GM19025 (cell line): Measurements from ENCODE around the gene PIP4K2A.

Experiments
- ATAC-seq: cut with Tn5 transposase; IDR thresholded peaks from one replicate; pipeline ENCODE4 v1.9.1; 2021; ENCODE audit warnings: mild to moderate bottlenecking, low read depth, moderate library complexity; ENCODE audit not compliant: unreplicated experiment

The PIP4K2A gene

DNA sequence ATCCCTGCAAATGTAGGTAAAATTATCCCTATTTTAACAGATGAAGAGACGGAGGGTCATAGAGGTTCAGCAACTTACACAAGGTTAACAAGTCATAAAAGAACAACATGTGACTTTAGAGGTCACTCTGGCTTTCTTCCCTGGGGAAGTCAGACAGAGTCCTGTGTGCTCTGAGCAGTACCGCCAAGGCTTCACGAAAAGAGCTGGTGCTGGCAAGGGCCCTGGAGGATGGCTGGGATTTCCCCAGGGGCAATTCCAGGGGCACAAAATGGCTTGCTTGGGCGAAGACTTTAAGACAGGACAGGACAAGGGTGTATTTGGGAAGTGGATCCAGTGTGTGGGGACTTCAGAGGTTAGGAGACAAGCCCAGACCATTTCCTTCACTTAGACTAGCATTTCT, 144.1 kb downstream of the PIP4K2A start:
- ATAC-seq, result no peak

DNA sequence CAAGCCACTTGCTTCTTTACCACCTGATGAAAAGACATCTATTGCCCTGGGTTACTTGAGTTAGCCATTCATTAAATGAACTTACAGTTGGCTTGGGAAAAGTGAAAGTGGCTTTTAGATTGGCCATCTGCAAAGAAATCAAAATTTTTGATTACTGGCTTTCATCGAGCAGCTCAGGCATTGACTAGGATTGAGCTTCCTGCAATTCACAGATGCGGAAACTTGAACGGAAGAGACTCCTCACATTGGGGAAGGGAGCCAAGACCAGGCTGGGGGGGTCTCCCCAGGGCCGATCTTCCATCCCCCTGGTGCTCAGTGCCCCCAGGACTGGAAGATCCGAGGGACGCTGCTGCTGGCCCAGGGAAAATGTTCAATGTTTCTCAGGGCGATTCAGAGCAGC, 145.4 kb downstream of the PIP4K2A start:
- ATAC-seq, result no peak

DNA sequence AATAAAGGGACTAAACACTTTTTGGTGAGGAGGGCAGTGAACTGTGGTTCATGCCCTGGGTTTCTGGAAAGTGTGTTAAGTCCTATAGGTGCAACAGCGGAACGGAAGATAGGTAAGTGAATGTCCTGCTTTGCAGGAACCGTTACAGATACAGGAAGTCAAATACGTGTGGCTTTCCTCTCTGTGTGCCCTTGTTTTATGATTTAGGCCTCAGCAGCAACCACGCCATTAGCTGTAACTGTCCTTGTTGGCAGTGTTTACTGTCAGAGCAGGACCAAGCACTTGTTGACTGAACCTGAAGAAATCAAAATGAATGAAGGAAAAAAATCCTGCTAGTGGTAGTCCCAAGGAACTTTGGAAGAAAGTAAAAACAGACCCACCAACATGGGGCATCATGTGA, 150.3 kb downstream of the PIP4K2A start:
- ATAC-seq, result no peak

DNA sequence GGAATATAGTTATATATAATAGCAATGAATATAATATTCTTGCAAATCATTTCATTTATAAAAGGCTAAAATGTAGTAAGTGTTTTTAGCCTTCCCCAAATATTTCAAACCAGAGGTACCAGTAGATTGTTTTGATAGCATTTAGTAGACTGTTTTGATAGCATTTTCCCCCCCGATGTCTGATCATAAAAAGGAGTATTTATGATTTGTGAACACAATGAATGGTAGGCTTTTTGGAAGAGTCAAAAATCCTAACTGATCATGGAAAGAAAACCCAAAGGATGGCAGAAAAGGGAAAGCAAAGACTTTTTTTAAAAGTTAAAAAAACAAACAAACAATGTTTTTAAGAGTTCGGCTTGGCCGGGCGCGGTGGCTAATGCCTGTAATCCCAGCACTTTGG, 152.5 kb downstream of the PIP4K2A start:
- no peak for ATAC-seq

DNA sequence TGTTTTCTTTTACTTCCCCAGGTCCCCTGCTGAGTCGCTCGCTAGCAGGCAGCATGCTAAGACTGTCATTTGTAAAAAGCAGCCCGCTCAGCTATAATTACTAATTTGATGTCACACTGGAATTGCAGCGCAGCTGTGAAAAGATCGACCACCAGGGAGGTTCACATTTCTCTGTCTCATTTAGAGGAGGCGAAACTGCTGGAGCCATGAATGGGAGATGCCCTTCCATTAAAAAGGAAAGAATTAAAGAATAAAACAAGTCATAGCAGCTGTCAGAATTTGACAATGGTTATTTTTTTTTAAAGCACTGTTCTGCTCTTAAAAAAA, 153.5 kb downstream of the PIP4K2A start:
- ATAC-seq, result no peak

DNA sequence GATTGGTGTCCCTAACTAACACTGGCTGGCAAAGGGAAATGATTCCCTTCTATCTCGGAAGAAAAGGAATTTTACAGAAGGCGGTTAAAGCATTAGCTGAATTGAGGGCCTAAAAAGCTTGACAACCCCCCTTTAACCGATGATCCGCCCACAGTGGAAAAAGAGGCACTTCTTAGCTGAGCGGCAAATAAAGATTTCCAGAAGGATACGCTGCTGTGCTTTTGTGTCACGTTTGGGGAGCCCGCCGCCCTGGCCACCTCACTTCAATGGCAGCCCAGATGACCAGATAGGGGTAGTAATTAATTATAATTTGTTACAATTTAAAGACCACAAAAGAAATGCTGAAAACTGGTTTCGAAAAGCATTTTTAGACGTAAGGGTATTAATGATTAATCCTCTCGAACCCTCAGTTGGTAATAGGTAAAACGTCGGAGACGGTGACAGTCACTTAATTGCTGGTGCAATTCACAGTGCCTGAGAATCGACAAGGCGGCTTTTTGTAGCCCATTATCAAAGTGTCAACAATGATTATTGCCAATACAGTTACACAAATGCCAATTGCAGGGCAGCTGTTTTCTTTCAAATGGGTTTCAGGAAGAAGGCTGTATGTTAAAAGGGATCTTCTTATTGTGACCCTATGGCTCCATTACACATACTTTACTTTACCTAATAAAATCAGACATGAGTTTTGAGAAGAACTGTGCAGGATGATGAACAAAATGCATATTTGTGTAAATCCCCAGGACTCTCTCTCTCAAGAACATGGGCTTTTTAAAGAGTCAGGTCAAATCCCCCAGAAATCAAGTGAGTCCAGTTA, 154.1 kb downstream of the PIP4K2A start:
- ATAC-seq, result no peak

DNA sequence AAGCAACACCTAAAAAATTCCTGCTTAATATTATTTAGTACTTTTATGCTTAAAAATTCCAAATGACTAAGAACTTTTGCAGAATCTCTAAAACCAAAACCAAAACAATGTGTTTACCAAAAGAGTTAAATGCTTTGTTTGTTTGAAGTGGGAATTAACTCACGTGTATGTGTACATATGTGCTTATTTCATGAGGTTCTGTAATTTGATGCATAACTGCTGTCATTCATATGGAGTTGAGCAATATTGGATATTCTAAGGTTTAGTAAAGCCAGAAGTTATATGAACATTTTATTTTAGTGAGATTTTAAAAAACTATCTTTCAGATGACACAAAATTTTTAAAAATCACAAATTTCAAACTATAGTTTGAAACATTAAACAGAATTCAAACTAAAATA, 157.1 kb downstream of the PIP4K2A start:
- no peak for ATAC-seq

DNA sequence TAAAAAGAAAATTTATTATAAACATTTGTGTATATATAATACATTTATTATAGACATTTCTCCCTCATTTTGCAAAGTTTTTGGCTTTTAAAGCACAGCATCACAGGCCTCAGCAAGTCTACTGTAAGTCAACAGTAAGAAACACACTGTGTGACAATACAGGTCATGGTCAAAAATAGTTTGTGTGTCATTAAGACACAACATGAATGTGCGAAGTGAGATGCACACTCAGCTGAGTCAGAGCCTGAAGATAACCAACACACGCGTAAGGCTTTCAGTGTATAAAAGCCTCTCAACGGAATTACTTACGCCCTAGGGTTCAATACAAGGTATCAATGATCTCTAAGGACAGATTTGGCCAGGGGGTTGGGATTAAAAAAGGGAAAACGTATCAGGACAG, 157.6 kb downstream of the PIP4K2A start:
- ATAC-seq, result no peak

DNA sequence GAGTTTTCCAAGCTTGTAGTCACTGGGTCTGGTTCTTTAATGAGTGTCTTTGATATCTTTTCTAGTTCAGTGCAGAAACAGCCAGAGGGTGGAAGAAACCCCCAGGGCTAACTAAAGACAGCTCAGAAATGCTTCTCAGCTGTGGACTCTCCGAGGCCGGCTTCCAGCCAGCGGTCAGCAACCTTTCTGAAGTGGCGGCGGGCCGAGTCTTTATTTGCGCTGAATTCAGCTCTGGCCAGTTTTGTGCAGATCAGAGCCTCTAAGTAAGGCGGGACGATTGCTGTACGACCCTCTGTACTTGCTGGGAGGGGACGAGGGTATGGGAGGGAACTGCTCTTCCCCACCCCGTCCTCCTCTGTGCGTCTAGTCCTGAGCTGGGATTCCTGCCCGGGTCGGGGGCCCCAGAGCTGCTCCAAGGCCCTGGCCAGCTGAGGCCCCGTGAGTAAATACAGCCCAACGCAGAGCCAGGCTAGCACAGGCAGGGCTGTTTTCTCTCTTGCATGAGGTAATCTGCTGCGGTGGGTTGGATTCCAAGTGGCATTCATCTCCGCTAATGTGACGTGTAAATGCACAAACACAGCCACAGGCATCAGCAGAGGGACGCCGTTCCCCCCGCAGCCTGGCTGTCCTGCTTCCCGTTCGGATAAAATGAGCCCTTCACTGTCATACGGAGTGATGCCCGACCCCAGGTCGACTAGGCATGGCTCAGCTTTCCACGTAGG, 159.8 kb downstream of the PIP4K2A start:
- ATAC-seq, result no peak

DNA sequence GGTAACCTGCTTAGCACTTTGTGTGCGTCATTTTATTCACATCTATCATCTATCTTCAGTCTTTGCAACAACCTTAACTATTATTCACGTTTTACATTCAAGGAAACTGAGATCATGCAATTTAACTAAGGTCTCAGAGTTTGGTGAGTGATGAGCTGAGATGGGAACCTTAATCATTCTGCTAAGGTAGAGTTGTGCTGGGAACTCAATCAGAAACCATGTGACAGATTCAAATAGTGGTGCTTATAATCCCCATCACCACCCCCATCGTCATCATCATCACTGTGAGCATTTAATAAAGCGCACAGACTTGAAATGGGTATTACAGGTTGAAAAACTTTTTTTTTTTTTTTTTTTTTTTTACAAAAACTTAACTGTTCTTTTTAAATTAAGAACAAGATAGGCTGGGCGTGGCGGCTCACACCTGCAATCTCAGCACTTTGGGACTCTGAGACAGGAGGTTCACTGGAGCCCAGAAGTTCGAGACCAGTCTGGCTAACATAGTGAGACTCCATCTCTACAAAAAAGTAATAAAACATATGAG, 160.9 kb downstream of the PIP4K2A start:
- ATAC-seq, result no peak

DNA sequence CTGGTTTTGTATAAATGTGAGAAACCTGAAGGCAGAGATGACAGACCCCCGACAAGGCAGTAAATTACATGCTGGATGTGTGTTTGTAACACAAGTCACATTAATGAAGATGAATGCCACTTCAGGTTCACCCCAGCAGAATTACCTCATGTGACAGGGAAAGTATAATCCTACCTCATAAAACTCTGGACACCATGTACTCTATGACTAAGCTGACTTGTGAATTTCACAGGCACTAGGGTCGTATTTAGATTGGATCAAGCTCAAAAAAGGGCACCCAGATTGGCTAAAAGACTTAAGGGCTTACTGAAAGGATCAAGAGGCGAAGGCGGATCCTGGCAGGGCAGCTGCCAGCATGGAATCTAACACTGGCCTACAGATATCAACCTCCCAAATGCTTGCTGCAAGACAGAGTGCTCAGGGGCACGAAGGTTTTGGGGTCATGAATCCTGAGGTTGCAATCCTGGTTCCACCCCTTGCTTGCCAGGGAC, 161.4 kb downstream of the PIP4K2A start:
- no peak for ATAC-seq

DNA sequence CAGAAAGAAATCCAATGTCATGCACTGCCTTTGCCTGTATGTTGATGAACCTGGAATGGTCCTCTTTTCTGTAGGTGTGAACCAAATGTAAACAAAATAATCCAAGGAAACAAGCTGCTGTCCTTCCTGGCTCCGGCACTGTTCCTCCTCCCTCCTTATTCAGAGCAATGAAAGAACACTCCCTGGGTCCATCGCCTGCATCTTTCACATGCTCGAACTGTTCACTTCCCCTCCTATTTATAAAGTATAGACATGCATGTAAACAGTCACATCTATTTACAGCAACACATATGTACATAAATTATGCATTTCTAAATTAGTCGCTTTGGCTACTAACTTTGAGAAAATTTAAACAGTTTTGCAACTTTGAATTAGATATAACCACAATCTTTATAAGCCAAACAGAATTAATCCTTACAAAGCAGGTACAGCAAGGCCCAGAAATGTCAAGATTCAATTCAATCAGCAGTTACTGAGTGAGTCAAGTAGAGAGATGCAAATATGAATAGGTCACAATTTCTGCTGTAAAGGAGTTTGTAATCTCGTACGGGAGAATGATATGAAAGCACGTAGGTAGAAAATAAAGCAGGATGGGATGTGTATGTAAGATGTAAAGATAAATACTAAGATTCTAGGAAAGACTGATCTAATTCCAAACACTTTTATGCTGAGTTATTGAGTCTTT, 162.6 kb downstream of the PIP4K2A start:
- no peak for ATAC-seq

DNA sequence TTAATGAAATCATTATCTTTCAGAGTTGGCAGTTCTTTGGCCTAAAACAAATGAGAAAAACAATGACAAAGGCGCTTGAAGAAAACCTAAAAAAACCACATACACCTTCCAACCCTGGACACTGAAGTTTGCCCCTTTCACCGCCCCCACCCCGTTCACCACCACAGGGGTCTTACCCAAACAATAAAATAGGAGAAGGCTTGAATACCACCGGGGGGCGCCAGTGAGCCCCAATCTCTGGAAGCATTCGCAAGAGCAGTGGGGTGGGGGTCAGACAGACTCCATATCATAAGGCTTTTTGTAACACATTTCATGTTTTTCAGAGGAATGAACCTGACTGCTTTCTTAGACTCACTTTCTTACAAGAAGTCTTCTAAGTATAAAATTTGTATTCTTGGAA, 163.6 kb downstream of the PIP4K2A start:
- ATAC-seq, result no peak

DNA sequence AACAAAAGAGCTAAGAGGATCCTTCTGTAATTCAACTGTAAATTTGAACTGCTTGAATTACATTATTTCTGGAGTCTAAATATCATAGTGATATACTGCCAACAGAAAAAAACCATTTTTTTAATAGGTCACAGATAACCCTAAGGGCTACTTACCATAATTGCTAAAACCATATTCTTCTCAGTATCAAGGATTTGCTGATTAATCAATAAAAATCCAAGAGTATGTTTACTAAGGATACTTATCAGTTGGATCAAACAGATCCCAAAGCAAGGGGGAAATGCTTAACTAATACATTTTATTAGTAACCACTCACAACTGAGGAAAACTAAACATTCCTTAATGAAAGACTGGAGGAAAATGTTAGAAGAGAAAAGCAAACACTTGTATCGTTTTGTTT, 166.0 kb downstream of the PIP4K2A start:
- ATAC-seq, result no peak

DNA sequence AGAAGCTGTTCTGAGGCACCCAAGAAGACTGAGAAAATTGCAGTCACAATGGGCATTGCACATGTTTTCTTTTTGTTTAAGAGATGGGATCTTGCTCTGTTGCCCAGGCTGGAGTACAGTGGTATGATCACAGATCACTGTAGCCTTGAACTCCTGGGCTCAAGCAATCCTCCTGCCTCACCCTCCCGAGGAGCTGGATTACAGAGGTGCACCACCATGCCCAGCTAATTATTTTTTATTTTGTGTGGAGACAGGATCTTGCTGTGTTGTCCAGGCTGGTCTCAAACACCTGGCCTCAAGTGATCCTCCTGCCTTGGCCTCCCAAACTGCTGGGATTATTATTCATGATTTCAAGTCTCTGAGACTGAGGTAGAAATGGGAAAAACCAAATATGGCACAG, 168.7 kb downstream of the PIP4K2A start:
- ATAC-seq, result no peak

DNA sequence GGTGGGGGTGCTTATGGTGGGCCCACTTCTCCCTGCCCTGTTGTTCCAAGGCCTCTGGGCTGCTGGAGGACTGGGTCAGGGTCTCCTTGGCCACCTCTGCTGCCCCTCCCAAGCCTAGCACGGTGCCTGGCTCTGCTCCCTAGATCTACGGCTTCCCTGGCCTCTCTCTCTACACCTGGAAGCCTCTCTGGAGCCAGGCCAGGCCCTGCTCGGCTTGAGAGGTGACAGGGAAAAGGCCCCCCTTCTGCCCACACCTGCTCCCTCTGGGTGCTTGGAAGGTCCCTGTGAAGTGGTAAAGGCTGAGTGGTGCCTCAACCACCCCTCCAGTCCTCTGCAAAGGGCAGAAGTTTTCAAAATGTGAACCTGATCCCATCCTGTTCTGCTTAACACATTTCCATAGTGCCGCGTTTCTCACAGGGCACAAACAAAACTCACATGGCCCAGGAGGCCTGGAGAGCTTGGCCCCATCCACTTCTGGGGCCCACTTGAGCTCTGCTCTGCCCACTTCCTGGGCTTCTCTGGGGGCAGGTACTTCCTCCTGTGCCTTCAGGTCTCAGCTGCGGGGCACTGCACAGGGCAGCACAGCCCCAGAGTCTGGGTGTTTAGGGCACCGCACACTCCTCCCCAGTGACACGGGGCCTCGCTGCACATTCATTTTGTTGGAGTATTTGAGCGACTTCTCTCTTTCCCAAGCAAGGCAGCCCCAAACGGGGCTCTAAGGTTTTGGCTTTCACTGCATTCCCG, 169.9 kb downstream of the PIP4K2A start:
- no peak for ATAC-seq

DNA sequence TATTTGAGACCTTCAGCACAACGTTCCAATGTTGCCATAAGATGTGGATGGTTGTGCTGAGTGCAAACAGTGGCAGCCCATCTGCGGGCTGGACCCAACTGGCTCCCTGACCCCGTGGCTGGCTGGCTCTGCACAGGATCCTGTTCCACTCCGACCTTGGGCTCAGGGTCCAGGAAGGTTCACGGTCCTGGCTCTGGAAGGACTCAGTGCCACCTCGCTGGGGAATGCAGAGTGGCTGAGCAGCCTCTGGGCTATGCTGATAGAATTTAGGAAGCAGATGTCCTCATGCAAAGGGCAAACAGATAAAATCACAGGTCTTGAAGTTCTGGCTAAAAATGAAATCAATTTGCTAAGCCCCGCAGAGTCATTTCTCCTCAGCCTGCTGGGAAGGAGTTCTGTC, 171.6 kb downstream of the PIP4K2A start:
- ATAC-seq, result no peak

DNA sequence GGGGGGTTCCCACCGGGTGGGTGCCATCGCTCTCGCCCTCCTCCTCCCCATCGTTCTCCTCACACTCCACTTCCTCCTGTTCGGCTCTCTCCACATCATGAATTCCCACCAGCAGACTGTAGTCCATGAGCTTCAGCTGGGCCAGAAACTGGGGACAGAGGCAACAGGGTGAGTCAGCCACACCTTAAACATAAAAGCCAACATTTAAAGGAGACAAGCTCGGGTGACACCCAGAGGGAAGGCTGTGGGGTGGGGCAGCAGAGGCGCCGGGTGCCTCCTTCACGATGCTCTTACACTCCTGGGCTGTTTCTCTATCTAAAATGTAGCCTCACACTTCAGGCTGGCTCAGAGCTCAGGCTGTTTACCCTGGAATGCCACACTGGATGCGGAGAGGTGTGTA, 172.5 kb downstream of the PIP4K2A start:
- ATAC-seq, result no peak

DNA sequence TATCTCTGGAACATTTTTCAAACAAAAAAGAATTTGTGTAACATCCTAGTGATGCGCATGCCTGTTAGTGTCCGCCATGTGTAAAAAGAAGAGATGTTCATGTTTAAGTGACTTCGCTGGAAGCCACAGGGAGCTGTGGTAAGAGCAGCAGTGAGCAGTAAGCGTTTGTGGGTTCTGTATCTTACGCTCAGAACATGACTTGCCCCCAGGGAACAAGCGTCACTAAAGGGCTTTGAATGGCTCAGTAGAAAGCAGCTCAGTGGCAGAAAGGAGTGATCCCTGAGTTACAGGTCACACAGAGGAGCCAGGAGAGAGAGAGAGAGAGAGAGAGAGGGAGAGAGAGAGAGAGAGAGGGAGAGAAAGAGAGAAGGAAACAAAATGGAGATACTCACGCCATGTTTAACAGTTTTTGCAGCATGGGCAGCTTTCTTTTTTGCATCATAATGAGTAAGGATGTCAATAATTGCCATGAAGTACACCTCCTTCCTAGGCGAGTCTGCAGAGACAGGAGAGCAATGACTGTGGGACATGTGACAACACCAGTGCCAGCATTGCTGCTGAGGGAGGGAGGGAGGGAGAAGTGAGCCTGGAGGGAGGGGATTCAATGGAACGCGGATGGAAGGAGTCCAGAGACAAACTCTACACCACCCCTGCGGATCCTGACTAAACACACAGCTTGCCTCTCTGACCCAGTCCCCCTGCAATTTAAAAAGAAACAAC, 174.6 kb downstream of the PIP4K2A start:
- no peak for ATAC-seq

DNA sequence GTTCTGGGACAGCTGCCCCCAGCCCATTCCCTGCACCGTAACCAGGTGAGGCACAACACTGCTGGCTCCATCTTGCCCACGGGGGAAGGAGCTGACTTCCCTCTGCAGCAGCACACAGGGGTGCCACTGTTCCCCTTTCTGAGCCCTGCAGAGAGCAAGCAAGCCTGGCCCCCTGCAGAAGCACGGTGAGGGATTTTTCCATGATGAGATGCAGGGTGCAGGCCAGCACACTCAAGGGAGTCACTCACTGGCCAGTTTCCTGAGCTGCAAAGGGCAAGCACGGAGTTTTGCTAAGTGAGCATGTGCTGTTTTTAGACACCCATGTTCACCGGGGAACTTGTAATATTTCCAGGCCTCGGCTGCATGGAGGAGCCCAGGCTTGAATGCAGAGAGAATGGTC, 176.6 kb downstream of the PIP4K2A start:
- no peak for ATAC-seq
